Measurements from ENCODE around the gene STARD9. TPM values are rescaled to one million over a fixed set of nuclear protein-coding genes. Genes with fewer than 3 reads are reported as not detected.
A peak's percentile ranks its signal among the peaks of the same experiment; 100 is the strongest.
"Not testable (repeated sequence)": the region's sequence is repeated elsewhere in the genome, so short reads cannot be mapped to it uniquely, and the experiment has no call there.

STARD9 gene
- total RNA-seq, 2 experiments from 2014 or later: 12.8 to 13.0 TPM

DNA sequence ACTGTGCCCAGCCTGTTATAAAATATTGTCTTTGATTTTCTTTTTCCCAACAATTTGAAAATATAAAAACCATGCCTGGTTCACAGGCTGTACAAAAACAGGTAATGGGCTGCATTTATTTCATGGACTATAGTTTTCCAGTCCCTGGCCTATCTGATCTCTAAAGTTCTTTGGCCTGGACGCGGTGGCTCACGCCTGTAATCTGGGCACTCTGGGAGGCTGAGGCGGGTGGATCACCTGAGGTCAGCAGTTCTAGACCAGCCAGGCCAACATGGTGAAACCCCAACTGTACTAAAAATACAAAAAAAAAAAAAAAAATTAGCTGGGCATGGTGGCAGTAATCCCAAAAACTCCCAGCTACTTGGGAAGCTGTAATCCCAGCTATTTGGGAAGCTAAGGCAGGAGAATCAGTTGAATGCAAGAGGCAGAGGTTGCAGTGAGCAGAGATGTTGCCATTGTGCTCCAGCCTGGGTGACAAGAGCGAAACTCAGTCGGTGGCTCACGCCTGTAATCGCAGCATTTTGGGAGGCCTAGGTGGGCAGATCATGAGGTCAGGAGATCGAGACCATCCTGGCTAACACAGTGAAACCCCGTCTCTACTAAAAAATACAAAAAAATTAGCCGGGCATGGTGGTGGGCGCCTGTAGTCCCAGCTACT, 18.7 kb upstream of the STARD9 start:
- H3K9me3 Mint-ChIP-seq (ENCODE audit: insufficient read depth); POLR2A ChIA-PET; H3K27me3 Mint-ChIP-seq (ENCODE audit: low read depth); H3K4me3 Mint-ChIP-seq; DNase-seq; CTCF ChIA-PET; ATAC-seq; H3K27ac Mint-ChIP-seq: not testable (repeated sequence)
- Mint-ChIP-seq H3K36me3 (ENCODE audit: low read depth) (peaks cover 40% of the 10 kb centered on the region), H3K4me1 (ENCODE audit: low read depth) (peaks cover 17% of the 10 kb centered on the region)

DNA sequence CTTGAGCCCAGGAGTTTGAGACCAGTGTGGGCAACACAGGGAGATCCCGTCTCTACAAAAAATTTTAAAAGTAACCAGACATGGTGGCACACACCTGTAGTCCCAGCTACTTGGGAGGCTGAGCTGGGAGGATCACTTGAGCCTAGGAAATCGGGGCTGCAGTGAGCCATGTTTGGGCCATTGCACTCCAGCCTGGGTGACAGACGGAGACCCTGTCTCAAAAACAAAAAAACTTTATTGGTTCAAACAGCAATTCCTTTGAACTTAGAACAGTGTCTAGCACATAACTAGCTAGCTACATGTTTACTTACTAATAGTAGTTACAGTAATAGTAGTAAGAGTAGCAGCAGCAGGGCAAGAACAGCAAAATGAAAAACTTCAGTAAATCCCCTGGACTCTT, 16.7 kb upstream of the STARD9 start:
- ATAC-seq (no peak), DNase-seq (no peak)
- no peak overlapping the region for H3K4me3 Mint-ChIP-seq
- no peaks in the 10 kb centered on the region for H3K27me3 Mint-ChIP-seq (ENCODE audit: low read depth)
- no peak overlapping the region for H3K27ac Mint-ChIP-seq
- no peaks in the 10 kb centered on the region for H3K9me3 Mint-ChIP-seq (ENCODE audit: insufficient read depth)
- ChIA-PET POLR2A (no interaction called here), CTCF (interaction anchor here (1.6 kb wide), 1 partner anchor 11 kb away, joined by 3 read pairs; no protein-coding TSS in a partner anchor)
- peaks cover 40% of the 10 kb centered on the region for H3K36me3 Mint-ChIP-seq (ENCODE audit: low read depth)
- peaks cover 6% of the 10 kb centered on the region for H3K4me1 Mint-ChIP-seq (ENCODE audit: low read depth)

DNA sequence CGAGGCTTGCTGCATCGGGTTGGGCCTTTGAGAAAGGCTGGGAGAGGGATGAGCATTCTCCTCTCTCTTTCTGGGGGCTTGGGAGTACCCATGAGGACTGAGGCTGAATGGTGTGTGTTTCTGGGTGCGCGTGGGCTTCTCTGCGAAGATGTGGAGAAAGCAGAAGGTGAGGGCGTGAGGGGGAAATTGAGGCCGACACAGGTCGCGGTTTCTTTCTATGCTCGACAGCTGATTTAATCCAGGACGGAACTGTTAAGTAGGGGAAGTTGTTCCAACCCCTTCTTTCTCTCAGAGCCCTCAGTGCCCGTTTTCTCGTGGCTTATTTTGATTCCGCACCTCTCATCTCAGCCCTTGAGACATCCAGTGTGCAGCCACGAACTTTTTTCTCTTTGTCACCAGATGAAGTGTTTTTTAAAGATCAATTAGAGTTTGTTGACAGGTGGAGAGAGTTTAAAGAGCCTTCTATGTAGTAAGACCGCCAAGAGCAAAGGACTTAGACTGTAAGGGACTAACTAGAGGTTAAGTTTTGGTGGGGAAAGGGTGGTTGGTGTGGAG, 711 bp downstream of the STARD9 start:
- peak overlapping the region; percentile 95 for H3K4me3 Mint-ChIP-seq
- H3K4me1 Mint-ChIP-seq (ENCODE audit: low read depth): peaks cover 40% of the 10 kb centered on the region
- no peaks in the 10 kb centered on the region for H3K9me3 Mint-ChIP-seq (ENCODE audit: insufficient read depth)
- H3K27ac Mint-ChIP-seq: peak overlapping the region; percentile 91
- ATAC-seq (no peak), DNase-seq (no peak)
- peaks cover 13% of the 10 kb centered on the region for H3K27me3 Mint-ChIP-seq (ENCODE audit: low read depth)
- ChIA-PET POLR2A (interaction anchor here (0.7 to 3.4 kb wide), 7 partner anchors 21 to 85 kb away, joined by 3 to 16 read pairs (median 3); partner anchors contain the start of genes HAUS2, LRRC57 and ZNF106), CTCF (interaction anchor here (1.2 kb wide), 1 partner anchor 32 kb away, joined by 5 read pairs; no protein-coding TSS in a partner anchor)
- peaks cover 4% of the 10 kb centered on the region for H3K36me3 Mint-ChIP-seq (ENCODE audit: low read depth)

DNA sequence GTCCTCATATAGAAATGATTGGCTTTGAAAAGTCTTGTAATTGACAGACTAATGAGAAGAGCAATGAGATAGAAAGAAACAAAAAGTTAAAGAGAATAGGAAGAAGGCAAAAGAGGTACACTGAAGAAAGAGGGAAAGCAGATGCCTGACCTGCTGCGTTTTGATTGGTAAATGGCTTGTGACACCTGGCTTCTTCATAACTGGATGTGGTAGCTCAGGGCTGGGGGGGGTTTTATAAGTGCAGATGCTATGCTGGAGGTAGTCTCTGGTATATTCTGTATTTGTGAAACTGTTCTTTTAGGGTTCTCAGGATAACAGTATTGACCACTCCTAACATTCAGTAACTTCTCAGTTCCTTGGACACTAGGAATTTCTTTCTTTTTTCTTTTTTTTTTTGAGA, 1.4 kb downstream of the STARD9 start:
- Mint-ChIP-seq H3K9me3 (ENCODE audit: insufficient read depth) (no peaks in the 10 kb centered on the region), H3K36me3 (ENCODE audit: low read depth) (peaks cover 2% of the 10 kb centered on the region), H3K4me3 (peak overlapping the region; percentile 95), H3K27ac (no peak overlapping the region), H3K4me1 (ENCODE audit: low read depth) (peaks cover 47% of the 10 kb centered on the region), H3K27me3 (ENCODE audit: low read depth) (peaks cover 13% of the 10 kb centered on the region)
- DNase-seq (no peak), ATAC-seq (no peak)
- CTCF ChIA-PET: interaction anchor here (1.0 to 1.4 kb wide), 3 partner anchors 15 to 73 kb away, joined by 4 to 6 read pairs (median 4); no protein-coding TSS in a partner anchor
- POLR2A ChIA-PET: interaction anchor here (3.4 kb wide), 1 partner anchor 29 kb away, joined by 12 read pairs; no protein-coding TSS in a partner anchor

DNA sequence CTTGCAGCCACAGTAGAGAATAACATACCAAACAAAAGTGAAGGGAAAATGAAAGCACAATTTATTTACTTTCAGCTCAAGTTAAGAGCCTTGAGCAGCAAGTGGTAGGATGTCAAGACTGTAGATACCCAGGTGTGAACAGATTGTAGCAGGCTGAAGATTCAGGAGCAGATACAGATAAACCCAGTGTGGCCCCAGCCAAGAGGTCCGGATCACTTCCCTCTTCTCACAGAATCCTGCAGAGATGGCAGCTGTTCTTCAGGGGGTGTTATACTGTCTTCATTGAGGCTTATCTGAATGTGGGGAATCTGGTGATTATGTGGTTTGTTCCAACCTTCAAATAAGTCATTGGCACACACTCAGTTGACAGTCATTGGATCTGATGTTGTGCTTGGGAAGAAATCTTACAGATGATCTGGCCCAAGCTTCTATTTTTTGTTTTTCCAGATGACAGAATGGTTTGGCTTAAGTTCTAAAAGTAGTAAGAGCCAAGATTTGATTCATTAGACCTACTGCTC, 2.2 kb downstream of the STARD9 start:
- DNase-seq (no peak), ATAC-seq (no peak)
- Mint-ChIP-seq H3K27ac (no peak overlapping the region), H3K9me3 (ENCODE audit: insufficient read depth) (no peaks in the 10 kb centered on the region), H3K4me3 (no peak overlapping the region), H3K4me1 (ENCODE audit: low read depth) (peaks cover 55% of the 10 kb centered on the region), H3K27me3 (ENCODE audit: low read depth) (peaks cover 13% of the 10 kb centered on the region), H3K36me3 (ENCODE audit: low read depth) (peaks cover 1% of the 10 kb centered on the region)
- ChIA-PET POLR2A (interaction anchor here (3.4 kb wide), 1 partner anchor 28 kb away, joined by 12 read pairs; no protein-coding TSS in a partner anchor), CTCF (interaction anchor here (1.0 to 1.4 kb wide), 3 partner anchors 14 to 72 kb away, joined by 4 to 6 read pairs (median 4); no protein-coding TSS in a partner anchor)

DNA sequence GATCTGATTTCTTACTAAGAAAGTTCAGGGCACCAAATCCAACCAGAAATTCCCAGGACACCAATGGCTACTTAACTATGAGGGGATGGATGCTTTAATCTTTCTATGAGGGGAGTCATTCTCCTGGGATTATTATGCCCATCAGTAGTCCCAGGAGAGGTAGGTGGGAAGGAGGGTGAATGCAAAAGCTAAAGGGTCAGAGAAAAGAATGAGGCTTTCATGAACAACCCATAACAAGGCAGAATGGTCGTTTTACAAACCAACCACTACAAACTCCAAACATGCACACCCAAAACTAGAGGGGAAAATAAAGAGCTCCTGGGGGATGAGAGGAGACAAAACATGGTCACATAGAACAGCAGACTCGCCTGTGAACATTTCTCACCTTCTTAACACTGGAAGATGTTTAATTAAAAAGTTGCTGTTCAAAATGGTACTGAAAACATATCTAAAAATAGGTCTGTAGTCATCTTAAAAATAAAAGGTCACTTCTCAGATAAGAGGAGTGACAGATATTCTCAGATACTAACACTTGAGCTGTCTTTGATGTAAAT, 3.7 kb downstream of the STARD9 start:
- ChIA-PET POLR2A (no interaction called here), CTCF (interaction anchor here (1.2 kb wide), 1 partner anchor 71 kb away, joined by 3 read pairs; no protein-coding TSS in a partner anchor)
- H3K4me3 Mint-ChIP-seq: no peak overlapping the region
- peaks cover 1% of the 10 kb centered on the region for H3K36me3 Mint-ChIP-seq (ENCODE audit: low read depth)
- ATAC-seq (no peak), DNase-seq (no peak)
- H3K27ac Mint-ChIP-seq: no peak overlapping the region
- H3K9me3 Mint-ChIP-seq (ENCODE audit: insufficient read depth): no peaks in the 10 kb centered on the region
- H3K27me3 Mint-ChIP-seq (ENCODE audit: low read depth): peaks cover 13% of the 10 kb centered on the region
- peaks cover 62% of the 10 kb centered on the region for H3K4me1 Mint-ChIP-seq (ENCODE audit: low read depth)

DNA sequence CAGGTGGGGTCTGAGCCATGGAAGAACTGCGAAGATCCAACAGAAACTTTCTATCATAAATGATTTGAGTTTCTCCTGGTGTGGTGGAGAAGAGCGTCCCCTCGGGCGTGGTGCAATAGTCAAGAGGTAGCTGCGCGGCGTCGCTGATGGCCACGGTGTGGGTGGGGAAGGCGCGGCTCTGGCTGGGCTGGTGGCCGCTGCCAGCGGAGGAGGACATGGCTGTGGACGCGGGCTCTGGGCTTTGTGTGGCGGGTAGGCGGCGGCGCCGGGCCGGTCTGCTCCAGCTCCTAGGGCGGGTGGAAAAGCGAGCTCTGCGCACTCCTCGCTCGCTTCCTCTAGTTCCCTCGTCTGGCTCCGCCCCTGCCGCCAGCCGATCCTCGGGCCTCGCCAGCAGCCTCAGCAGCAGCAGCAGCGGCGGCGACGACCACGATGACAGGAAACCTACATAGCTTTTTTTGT, 5.9 kb downstream of the STARD9 start:
- ATAC-seq (peak; percentile 100), DNase-seq (peak; percentile 89)
- Mint-ChIP-seq H3K36me3 (ENCODE audit: low read depth) (peaks cover 7% of the 10 kb centered on the region), H3K27ac (peak overlapping the region; percentile 74), H3K4me3 (peak overlapping the region; percentile 70), H3K9me3 (ENCODE audit: insufficient read depth) (no peaks in the 10 kb centered on the region), H3K4me1 (ENCODE audit: low read depth) (peaks cover 54% of the 10 kb centered on the region), H3K27me3 (ENCODE audit: low read depth) (peaks cover 13% of the 10 kb centered on the region)
- CTCF ChIA-PET: interaction anchor here (0.8 to 4.4 kb wide), 12 partner anchors 8 to 90 kb away, joined by 3 to 26 read pairs (median 5); partner anchors contain the start of gene SNAP23
- POLR2A ChIA-PET: interaction anchor here (0.6 to 3.3 kb wide), 10 partner anchors 9 to 147 kb away, joined by 3 to 18 read pairs (median 4); partner anchors contain the start of genes HAUS2 and LRRC57

DNA sequence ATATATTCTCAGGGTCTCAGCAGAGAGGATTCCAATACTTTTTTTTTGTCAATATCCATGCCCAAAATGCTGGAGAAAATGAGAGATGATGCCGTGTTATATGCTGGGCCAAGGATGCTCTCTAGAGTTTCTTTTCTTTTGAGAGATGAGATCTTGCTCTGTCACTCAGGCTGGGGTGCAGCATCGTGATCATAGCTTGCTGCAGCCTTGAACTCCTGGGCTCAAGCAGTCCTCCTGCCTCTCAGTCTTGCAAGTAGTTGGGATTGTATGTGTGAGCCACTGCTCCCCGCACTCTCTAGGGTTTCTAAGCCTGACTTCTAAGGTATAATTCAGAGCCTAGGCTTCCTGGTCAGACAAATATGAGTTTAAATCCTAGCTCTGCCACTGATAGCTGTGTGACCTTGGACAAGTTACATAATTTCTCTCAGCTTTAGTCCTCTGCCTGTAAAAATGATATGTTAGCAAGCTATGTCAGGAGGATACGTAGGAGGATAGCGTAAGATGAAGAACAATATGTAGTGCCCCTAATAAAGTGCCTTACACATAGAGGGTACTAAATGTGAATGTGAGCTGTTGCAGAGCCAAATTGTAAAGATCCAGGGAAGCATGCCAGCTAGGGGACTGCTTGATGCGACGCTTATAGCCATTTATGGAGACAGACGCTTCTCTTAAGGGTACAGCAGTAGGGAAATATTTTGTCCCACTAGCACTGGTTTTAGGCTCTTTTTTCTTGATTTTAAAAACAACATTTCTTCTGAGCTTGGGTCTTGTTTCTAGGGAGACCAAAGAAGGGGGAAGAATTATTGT, 7.4 kb downstream of the STARD9 start:
- Mint-ChIP-seq H3K27me3 (ENCODE audit: low read depth) (peaks cover 13% of the 10 kb centered on the region), H3K36me3 (ENCODE audit: low read depth) (peaks cover 7% of the 10 kb centered on the region), H3K27ac (no peak overlapping the region), H3K4me3 (no peak overlapping the region), H3K4me1 (ENCODE audit: low read depth) (peaks cover 41% of the 10 kb centered on the region), H3K9me3 (ENCODE audit: insufficient read depth) (no peaks in the 10 kb centered on the region)
- DNase-seq (no peak), ATAC-seq (no peak)
- ChIA-PET CTCF (interaction anchor here (1.0 to 4.4 kb wide), 8 partner anchors 9 to 68 kb away, joined by 3 to 26 read pairs (median 8); no protein-coding TSS in a partner anchor), POLR2A (interaction anchor here (0.6 to 3.3 kb wide), 4 partner anchors 23 to 93 kb away, joined by 3 to 18 read pairs (median 7); partner anchors contain the start of gene ZNF106)

DNA sequence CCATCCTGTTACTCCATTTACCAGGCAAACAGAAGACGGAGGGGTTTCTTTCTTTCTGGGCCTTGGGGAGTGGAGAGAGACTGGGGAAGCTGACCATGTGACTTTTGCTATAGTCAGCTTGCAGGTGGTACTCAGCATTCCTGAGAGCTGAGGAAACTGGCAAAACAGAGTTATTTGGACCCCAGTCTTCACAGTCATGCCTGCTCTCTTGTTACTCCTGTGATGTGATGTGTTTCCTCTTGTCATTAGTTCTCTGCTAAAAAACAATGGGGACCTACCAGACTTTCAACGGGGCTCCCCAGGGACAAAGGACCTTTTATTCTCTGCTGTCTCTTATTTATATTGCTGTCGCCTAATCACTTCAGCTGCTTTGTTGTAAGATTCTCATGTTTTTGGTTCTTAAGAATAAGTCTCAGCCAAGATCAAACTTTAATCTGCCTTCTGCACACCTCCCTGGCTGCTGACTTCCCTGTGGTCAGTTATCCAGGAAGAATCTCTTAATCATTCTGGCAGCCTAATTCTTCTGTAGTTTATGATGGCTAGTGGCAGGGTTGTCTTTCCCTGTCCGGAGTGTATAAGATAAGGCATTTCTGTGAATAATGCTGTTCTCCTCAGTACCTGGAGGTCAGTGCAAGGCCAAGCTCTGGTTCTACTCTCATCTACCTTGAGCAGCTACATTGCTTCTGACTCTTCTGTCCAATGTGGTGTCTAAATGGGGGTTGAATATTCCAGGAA, 8.8 kb downstream of the STARD9 start:
- CTCF ChIA-PET: interaction anchor here (0.6 to 4.4 kb wide), 3 partner anchors 8 to 339 kb away, joined by 3 to 26 read pairs (median 4); no protein-coding TSS in a partner anchor
- ATAC-seq: no peak
- peaks cover 33% of the 10 kb centered on the region for H3K4me1 Mint-ChIP-seq (ENCODE audit: low read depth)
- no peak for DNase-seq
- H3K9me3 Mint-ChIP-seq (ENCODE audit: insufficient read depth): no peaks in the 10 kb centered on the region
- no peak overlapping the region for H3K27ac Mint-ChIP-seq
- peaks cover 8% of the 10 kb centered on the region for H3K36me3 Mint-ChIP-seq (ENCODE audit: low read depth)
- no peak overlapping the region for H3K4me3 Mint-ChIP-seq
- POLR2A ChIA-PET: interaction anchor here (1.7 kb wide), 1 partner anchor 94 kb away, joined by 4 read pairs; the partner anchor contains the start of gene ZNF106
- H3K27me3 Mint-ChIP-seq (ENCODE audit: low read depth): peaks cover 9% of the 10 kb centered on the region

DNA sequence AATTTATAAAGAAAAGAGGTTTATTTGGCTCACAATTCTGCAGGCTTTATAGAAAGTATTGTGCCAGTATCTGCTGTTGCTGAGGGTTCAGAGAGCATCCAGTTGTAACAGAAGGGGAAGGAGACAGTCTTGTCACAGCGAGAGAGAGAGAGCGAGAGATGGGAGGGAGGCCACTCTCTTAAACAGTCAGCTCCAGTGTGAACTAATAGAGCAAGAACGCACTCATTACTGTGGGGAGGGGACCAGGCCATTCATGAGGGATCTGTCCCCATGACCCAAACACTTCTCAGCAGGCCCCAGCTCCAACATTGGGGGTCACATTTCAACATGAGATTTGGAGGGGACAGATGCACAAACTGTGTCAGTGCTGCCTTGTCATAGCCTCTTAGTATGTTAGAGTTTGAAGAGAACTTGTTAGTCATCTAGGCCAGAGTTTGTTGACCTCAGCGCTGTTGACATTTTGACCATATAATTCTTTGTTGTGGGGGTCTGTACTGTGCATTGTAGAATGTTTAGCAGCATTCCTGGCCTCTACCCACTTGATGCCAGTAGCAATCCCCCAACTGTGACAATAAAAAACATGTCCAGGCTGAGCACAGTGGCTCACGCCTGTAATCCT, 15.3 kb downstream of the STARD9 start:
- Mint-ChIP-seq H3K9me3 (ENCODE audit: insufficient read depth) (no peaks in the 10 kb centered on the region), H3K4me3 (no peak overlapping the region), H3K36me3 (ENCODE audit: low read depth) (peaks cover 10% of the 10 kb centered on the region), H3K27me3 (ENCODE audit: low read depth) (no peaks in the 10 kb centered on the region), H3K27ac (no peak overlapping the region), H3K4me1 (ENCODE audit: low read depth) (no peaks in the 10 kb centered on the region)
- ChIA-PET POLR2A (interaction anchor here (0.6 kb wide), 1 partner anchor 575 kb away, joined by 3 read pairs; no protein-coding TSS in a partner anchor), CTCF (interaction anchor here (0.7 to 3.4 kb wide), 4 partner anchors 9 to 59 kb away, joined by 3 to 26 read pairs (median 3); no protein-coding TSS in a partner anchor)
- DNase-seq (no peak), ATAC-seq (no peak)

Data from activated CD8-positive, alpha-beta T cell treated with anti-CD3 and anti-CD28 coated beads, Interleukin-2, amount 10 ng/mL, durations not matched to agents 7 days and 5 days (primary cell).